Ovary (tissue), 1 donor: ENCODE results near the gene CDK2AP2.

ENCODE experiments used
- EP300 ChIP-seq: sonication (generic); formaldehyde crosslinking; IDR thresholded peaks from one replicate; pipeline ENCODE4 v1.6.1; 2017; ENCODE audit warnings: antibody characterized with exemption
- POLR2A ChIP-seq: fragments of 450-650 bp; IDR thresholded peaks from one replicate; pipeline ENCODE4 v1.6.1; 2017; ENCODE audit warnings: antibody characterized with exemption, mild to moderate bottlenecking, moderate library complexity

DNA sequence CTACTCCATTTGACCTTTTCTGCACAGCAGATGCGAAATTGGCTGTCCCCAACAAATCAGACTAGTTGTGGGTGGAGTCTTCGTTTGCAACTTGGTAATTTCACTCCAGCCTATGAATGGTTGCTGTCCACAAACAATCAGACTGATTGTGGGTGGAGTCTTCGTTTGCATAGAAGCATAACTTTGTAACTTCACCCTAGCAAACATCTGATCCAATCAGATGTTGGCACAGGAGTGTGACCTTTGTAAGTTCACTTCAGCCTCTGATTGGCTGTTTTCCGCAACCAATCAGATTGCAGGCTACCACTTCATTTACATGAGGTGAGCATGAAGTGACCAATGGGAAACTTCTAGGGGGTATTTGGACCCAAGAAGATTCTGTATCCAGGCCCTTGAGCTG lies 31.6 kb upstream of the CDK2AP2 start:
- TF ChIP-seq EP300 (no peak), POLR2A (no peak)
